HL-60 (cell line): ENCODE results near the gene SYT7.
"Not testable (repeated sequence)": the region's sequence is repeated elsewhere in the genome, so short reads cannot be mapped to it uniquely, and the experiment has no call there.

Experiments
- CTCF ChIP-seq: IDR thresholded peaks from one replicate; pipeline ENCODE4 v1.5.1; 2011; ENCODE audit warnings: low read length, control low read depth, inconsistent platforms; ENCODE audit not compliant: insufficient read depth
- POLR2AphosphoS5 ChIP-seq: IDR thresholded peaks from 2 replicates; pipeline ENCODE4 v1.6.1; 2012; ENCODE audit warnings: low read depth
- REST ChIP-seq: IDR thresholded peaks from 2 replicates; pipeline ENCODE4 v1.6.1; 2012; ENCODE audit warnings: low read depth; ENCODE audit not compliant: insufficient replicate concordance

- not testable (repeated sequence) for TF ChIP-seq POLR2AphosphoS5, CTCF, REST
Measured at GRCh38 chr11:61479360-61480058, 101.4 kb downstream of the SYT7 start.
